SK-N-SH (cell line): ENCODE results near the gene FKBP8. TPM values are rescaled to one million over a fixed set of nuclear protein-coding genes. Genes with fewer than 3 reads are reported as not detected.

Experiments
- CTCF ChIA-PET: fragments of 300-600, 350-600 bp; formaldehyde crosslinking; extraction: SDS; loops from one replicate; lab custom pipeline; 2021; lab: Yijun Ruan, JAX
- POLR2A ChIA-PET: fragments of 350-600 bp; sonication (Branson Sonifier 250); formaldehyde crosslinking; extraction: SDS; loops from one replicate; lab custom pipeline; 2020; ENCODE audit warnings: antibody characterized with exemption, inconsistent platforms; lab: Yijun Ruan, JAX
- DNase-seq: peaks from one replicate; pipeline ENCODE4 v3.0.0; 2012
- H2AFZ ChIP-seq: fragments of 200-600 bp; sonication (generic); 2 replicates; pipeline ENCODE4 v1.8.1; 2016; ENCODE audit warnings: antibody characterized with exemption, mild to moderate bottlenecking, low read depth
- H3F3A ChIP-seq: fragments of 200-600 bp; sonication (generic); replicated peaks from 2 replicates; pipeline ENCODE3; 2016; ENCODE audit warnings: antibody characterized with exemption, mild to moderate bottlenecking; ENCODE audit not compliant: insufficient read depth
- H3K27ac ChIP-seq, 2 experiments: fragments of 200-500 bp in 1 of 2; fragments of 200-600 bp in 1 of 2; sonication (Bioruptor generic) in 1 of 2; sonication (generic), shearing (Covaris generic) in 1 of 2; 2 replicates each; pipeline versions ENCODE4 v1.5.1 to v1.6.1; 2014 to 2016; ENCODE audit warnings: low read depth in 2 of 2, inconsistent platforms in 1 of 2, low read length in 1 of 2, mild to moderate bottlenecking in 1 of 2, mixed read lengths in 1 of 2
- H3K27me3 ChIP-seq: fragments of 200-600 bp; sonication (generic), shearing (Covaris generic); 2 replicates; pipeline ENCODE4 v1.6.1; 2016; ENCODE audit warnings: mixed run types; ENCODE audit not compliant: insufficient read depth
- H3K36me3 ChIP-seq, 2 experiments: fragments of 200-500 bp in 1 of 2; fragments of 200-600 bp in 1 of 2; sonication (Bioruptor generic) in 1 of 2; sonication (generic) in 1 of 2; replicated peaks in 1 of 2; 2 replicates each; pipeline versions ENCODE3 to v1.5.1; 2014 to 2016; ENCODE audit warnings: low read length in 1 of 2, mild to moderate bottlenecking in 1 of 2; ENCODE audit not compliant: insufficient read depth in 2 of 2, control insufficient read depth in 1 of 2
- H3K4me1 ChIP-seq, 2 experiments: fragments of 200-500 bp in 1 of 2; fragments of 200-600 bp in 1 of 2; sonication (Bioruptor generic) in 1 of 2; sonication (generic), shearing (Covaris generic) in 1 of 2; 2 replicates each; pipeline versions ENCODE4 v1.5.1 to v1.6.1; 2014 to 2016; ENCODE audit warnings: low read depth in 1 of 2, low read length in 1 of 2, mixed run types in 1 of 2; ENCODE audit not compliant: insufficient read depth in 2 of 2, control insufficient read depth in 1 of 2
- H3K4me2 ChIP-seq: fragments of 200-600 bp; sonication (generic), shearing (Covaris generic); 2 replicates; pipeline ENCODE4 v1.6.1; 2017; ENCODE audit warnings: mixed run types
- H3K4me3 ChIP-seq, 2 experiments: fragments of 200-500 bp in 1 of 2; fragments of 200-600 bp in 1 of 2; sonication (Bioruptor generic) in 1 of 2; sonication (generic), shearing (Covaris generic) in 1 of 2; 2 replicates each; pipeline versions ENCODE4 v1.5.1 to v1.8.1; 2014 to 2016; ENCODE audit warnings: low read depth in 2 of 2, inconsistent platforms in 1 of 2, low read length in 1 of 2, mild to moderate bottlenecking in 1 of 2, mixed read lengths in 1 of 2, moderate library complexity in 1 of 2
- H3K79me2 ChIP-seq: fragments of 200-600 bp; sonication (generic); 2 replicates; pipeline ENCODE4 v1.8.1; 2017; ENCODE audit warnings: mild to moderate bottlenecking; ENCODE audit not compliant: insufficient read depth
- H3K9ac ChIP-seq: fragments of 200-600 bp; sonication (generic); 2 replicates; pipeline ENCODE4 v1.6.1; 2017; ENCODE audit warnings: mixed run types
- H3K9me2 ChIP-seq: fragments of 200-600 bp; sonication (generic); 2 replicates; pipeline ENCODE4 v1.6.1; 2017; ENCODE audit warnings: mixed run types
- H3K9me3 ChIP-seq: fragments of 200-600 bp; sonication (generic); 2 replicates; pipeline ENCODE4 v1.6.1; 2017; ENCODE audit warnings: mixed run types, mild to moderate bottlenecking, moderate library complexity
- H4K20me1 ChIP-seq: fragments of 200-600 bp; sonication (generic); 2 replicates; pipeline ENCODE4 v1.6.1; 2017; ENCODE audit warnings: mild to moderate bottlenecking, mixed run types; ENCODE audit not compliant: insufficient read depth
- ELF1 ChIP-seq: IDR thresholded peaks from 2 replicates; pipeline ENCODE4 v1.4.0; 2012
- FOSL2 ChIP-seq: IDR thresholded peaks from 2 replicates; pipeline ENCODE4 v1.4.0; 2012; ENCODE audit warnings: low read depth, mild to moderate bottlenecking, moderate library complexity, borderline replicate concordance
- GABPA ChIP-seq: IDR thresholded peaks from 2 replicates; pipeline ENCODE4 v1.4.0; 2012; ENCODE audit warnings: low read depth, mild to moderate bottlenecking
- GATA2 ChIP-seq: sonication (generic); formaldehyde crosslinking; IDR thresholded peaks from 2 replicates; pipeline ENCODE4 v1.5.0; 2020; ENCODE audit warnings: mild to moderate bottlenecking, missing genetic modification reagents
- JUND ChIP-seq: IDR thresholded peaks from 2 replicates; pipeline ENCODE4 v1.4.0; 2012
- MEF2A ChIP-seq: IDR thresholded peaks from 2 replicates; pipeline ENCODE4 v1.4.0; 2012; ENCODE audit warnings: low read depth, borderline replicate concordance
- MXI1 ChIP-seq: IDR thresholded peaks from 2 replicates; pipeline ENCODE4 v1.6.1; 2012; ENCODE audit warnings: mild to moderate bottlenecking, low read depth, low read length, improper control_type of control experiment
- POLR2AphosphoS5 ChIP-seq: IDR thresholded peaks from 2 replicates; pipeline ENCODE4 v1.6.1; 2012; ENCODE audit warnings: low read depth, low read length
- RAD21 ChIP-seq: IDR thresholded peaks from 2 replicates; pipeline ENCODE4 v1.6.1; 2012; ENCODE audit warnings: mild to moderate bottlenecking, low read length
- RCOR1 ChIP-seq: fragments of 150-350 bp; IDR thresholded peaks from 2 replicates; pipeline ENCODE4 v1.6.1; 2017; ENCODE audit warnings: antibody characterized with exemption, low read length
- RFX5 ChIP-seq: IDR thresholded peaks from 2 replicates; pipeline ENCODE4 v1.6.1; 2012; ENCODE audit warnings: mild to moderate bottlenecking, improper control_type of control experiment, low read length
- SIN3A ChIP-seq: IDR thresholded peaks from 2 replicates; pipeline ENCODE4 v1.6.1; 2012; ENCODE audit warnings: low read depth, mild to moderate bottlenecking, low read length, moderate library complexity, borderline replicate concordance
- SMC3 ChIP-seq: IDR thresholded peaks from 2 replicates; pipeline ENCODE4 v1.6.1; 2012; ENCODE audit warnings: low read depth, low read length, improper control_type of control experiment
- TAF1 ChIP-seq: IDR thresholded peaks from 2 replicates; pipeline ENCODE4 v1.6.1; 2012; ENCODE audit warnings: low read depth, mild to moderate bottlenecking, low read length, moderate library complexity, borderline replicate concordance
- TCF12 ChIP-seq: IDR thresholded peaks from 2 replicates; pipeline ENCODE4 v1.4.0; 2012
- TEAD4 ChIP-seq: IDR thresholded peaks from 2 replicates; pipeline ENCODE4 v1.4.0; 2012; ENCODE audit warnings: mild to moderate bottlenecking, borderline replicate concordance; ENCODE audit not compliant: insufficient read depth
- YY1 ChIP-seq: IDR thresholded peaks from 2 replicates; pipeline ENCODE4 v1.4.0; 2012; ENCODE audit warnings: low read depth, mild to moderate bottlenecking
- WGBS: methylation state at CpG from one replicate; pipeline ENCODE4 v1.1.6; 2017; ENCODE audit warnings: low lambda C conversion rate; 5-methylcytosine and 5-hydroxymethylcytosine counted together
- polyA plus RNA-seq, 3 experiments: library from polyadenylated mRNA; depleted of rRNA; stranded (reverse); fragments of >200 nt; gene quantifications; 2 replicates each; pipeline ENCODE4 v1.2.3, GENCODE V29; 2012
- TF ChIP-seq, protein P1 (sequence below): IDR thresholded peaks from 2 replicates; pipeline ENCODE4 v1.4.0; 2012; ENCODE audit warnings: low read depth, borderline replicate concordance
- TF ChIP-seq, protein P2 (sequence below): IDR thresholded peaks from 2 replicates; pipeline ENCODE4 v1.4.0; 2012; ENCODE audit warnings: low read depth
- TF ChIP-seq, protein P3 (sequence below): fragments of 150-350 bp; IDR thresholded peaks from 2 replicates; pipeline ENCODE4 v1.6.1; 2016; ENCODE audit warnings: mild to moderate bottlenecking, low read depth, low read length
- TF ChIP-seq, protein P4 (sequence below): fragments of 200-600 bp; sonication (generic); IDR thresholded peaks from 2 replicates; pipeline ENCODE4 v1.6.1; 2017; ENCODE audit warnings: antibody characterized with exemption, mild to moderate bottlenecking, moderate library complexity
- TF ChIP-seq, protein P5 (sequence below): fragments of 150-350 bp; IDR thresholded peaks from 2 replicates; pipeline ENCODE4 v1.6.1; 2017; ENCODE audit warnings: antibody characterized with exemption, low read length, low read depth, borderline replicate concordance

Gene FKBP8
- polyA plus RNA-seq, 1 of the 3 experiments (the other 2 are of a cell fraction): 273 TPM

DNA sequence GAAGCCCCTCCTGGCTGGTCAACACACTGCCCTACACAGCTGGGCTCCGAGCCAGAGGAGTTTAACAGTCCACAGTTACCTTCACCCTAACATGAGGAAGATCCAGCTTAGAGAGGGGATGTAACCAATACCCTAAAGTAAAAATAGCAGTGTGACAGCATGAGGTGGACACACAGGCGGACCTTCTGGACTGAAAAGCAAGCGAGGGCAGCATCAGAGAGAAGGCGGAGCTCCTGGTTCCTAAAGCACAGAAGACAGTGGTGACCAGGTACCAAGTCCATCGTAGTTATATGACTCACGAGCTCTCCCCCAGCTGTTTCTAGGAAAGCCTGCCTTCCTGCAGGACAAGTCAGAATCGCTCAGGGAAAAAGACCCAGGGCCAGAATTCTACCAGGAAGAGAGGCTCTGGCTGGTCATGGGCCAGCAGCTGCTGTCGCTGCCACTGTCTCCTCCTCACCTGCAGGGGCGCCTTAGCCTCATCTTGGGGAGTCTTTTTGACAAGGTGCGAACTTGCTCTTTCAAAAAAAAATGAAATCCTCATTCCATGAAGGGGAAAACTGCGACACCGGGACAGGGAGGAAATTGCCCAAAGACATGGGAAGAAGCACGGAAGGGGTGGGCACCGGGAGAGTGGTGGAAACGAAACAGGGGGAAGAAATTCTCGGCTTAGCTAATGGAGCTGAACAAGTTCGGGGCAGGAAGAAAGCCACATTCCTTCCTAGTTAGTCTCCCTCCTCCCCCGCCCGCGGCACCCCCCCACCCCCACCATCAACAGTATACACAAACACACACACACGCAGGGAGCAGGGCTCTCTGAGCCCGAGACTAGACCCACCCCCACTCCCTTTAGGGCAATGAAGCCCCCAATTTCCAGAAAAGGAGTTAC is 23.2 kb downstream of the FKBP8 start:
- H4K20me1 ChIP-seq: peaks cover 48% of the 10 kb centered on the region
- peak; percentile 32; the same call in 1 of the 2 replicates for TF ChIP-seq SMC3
- no peak for TF ChIP-seq RFX5
- no peak for TF ChIP-seq MEF2A
- peak; percentile 4; the same call in 1 of the 2 replicates for TF ChIP-seq TCF12
- TF ChIP-seq YY1: no peak
- peak; percentile 56 for TF ChIP-seq RAD21
- TF ChIP-seq TEAD4: no peak
- no peak for TF ChIP-seq POLR2AphosphoS5
- 0 out of 2 replicates have a peak, but pooled peaks have one; percentile 18 for TF ChIP-seq TAF1
- TF ChIP-seq, protein P1, sequence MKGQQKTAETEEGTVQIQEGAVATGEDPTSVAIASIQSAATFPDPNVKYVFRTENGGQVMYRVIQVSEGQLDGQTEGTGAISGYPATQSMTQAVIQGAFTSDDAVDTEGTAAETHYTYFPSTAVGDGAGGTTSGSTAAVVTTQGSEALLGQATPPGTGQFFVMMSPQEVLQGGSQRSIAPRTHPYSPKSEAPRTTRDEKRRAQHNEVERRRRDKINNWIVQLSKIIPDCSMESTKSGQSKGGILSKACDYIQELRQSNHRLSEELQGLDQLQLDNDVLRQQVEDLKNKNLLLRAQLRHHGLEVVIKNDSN: no peak
- TF ChIP-seq, protein P2, sequence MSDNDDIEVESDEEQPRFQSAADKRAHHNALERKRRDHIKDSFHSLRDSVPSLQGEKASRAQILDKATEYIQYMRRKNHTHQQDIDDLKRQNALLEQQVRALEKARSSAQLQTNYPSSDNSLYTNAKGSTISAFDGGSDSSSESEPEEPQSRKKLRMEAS: peak; percentile 65; the same call in 1 of the 2 replicates
- peak; percentile 37; the same call in 1 of the 2 replicates for TF ChIP-seq FOSL2
- peak; percentile 46; the same call in 1 of the 2 replicates for TF ChIP-seq MXI1
- TF ChIP-seq RCOR1: no peak
- TF ChIP-seq JUND: no peak; the same call in 1 of the 2 replicates
- TF ChIP-seq, protein P3, sequence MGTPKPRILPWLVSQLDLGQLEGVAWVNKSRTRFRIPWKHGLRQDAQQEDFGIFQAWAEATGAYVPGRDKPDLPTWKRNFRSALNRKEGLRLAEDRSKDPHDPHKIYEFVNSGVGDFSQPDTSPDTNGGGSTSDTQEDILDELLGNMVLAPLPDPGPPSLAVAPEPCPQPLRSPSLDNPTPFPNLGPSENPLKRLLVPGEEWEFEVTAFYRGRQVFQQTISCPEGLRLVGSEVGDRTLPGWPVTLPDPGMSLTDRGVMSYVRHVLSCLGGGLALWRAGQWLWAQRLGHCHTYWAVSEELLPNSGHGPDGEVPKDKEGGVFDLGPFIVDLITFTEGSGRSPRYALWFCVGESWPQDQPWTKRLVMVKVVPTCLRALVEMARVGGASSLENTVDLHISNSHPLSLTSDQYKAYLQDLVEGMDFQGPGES: no peak
- TF ChIP-seq, protein P4, sequence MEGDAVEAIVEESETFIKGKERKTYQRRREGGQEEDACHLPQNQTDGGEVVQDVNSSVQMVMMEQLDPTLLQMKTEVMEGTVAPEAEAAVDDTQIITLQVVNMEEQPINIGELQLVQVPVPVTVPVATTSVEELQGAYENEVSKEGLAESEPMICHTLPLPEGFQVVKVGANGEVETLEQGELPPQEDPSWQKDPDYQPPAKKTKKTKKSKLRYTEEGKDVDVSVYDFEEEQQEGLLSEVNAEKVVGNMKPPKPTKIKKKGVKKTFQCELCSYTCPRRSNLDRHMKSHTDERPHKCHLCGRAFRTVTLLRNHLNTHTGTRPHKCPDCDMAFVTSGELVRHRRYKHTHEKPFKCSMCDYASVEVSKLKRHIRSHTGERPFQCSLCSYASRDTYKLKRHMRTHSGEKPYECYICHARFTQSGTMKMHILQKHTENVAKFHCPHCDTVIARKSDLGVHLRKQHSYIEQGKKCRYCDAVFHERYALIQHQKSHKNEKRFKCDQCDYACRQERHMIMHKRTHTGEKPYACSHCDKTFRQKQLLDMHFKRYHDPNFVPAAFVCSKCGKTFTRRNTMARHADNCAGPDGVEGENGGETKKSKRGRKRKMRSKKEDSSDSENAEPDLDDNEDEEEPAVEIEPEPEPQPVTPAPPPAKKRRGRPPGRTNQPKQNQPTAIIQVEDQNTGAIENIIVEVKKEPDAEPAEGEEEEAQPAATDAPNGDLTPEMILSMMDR: peak; percentile 72
- TF ChIP-seq SIN3A: peak; percentile 76
- TF ChIP-seq ELF1: 0 out of 2 replicates have a peak, but pooled peaks have one; percentile 23
- TF ChIP-seq, protein P5, sequence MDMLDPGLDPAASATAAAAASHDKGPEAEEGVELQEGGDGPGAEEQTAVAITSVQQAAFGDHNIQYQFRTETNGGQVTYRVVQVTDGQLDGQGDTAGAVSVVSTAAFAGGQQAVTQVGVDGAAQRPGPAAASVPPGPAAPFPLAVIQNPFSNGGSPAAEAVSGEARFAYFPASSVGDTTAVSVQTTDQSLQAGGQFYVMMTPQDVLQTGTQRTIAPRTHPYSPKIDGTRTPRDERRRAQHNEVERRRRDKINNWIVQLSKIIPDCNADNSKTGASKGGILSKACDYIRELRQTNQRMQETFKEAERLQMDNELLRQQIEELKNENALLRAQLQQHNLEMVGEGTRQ: no peak
- no peak for TF ChIP-seq GATA2 (CRISPR knock-in tag)
- no peak for TF ChIP-seq GABPA
- peak overlapping the region; percentile 75 for H2AFZ ChIP-seq
- no peaks in the 10 kb centered on the region for H3K36me3 ChIP-seq
- peaks cover 4 to 11% of the 10 kb centered on the region in 2 experiments; a peak in 1 of 4 replicates for H3K4me1 ChIP-seq
- H3K4me3 ChIP-seq: peak overlapping the region; percentile 73 to 97
- H3K79me2 ChIP-seq: peaks cover 64% of the 10 kb centered on the region
- 10% methylated on average over 22 of the region's 22 CpGs for WGBS
- ChIA-PET POLR2A (interaction anchor here (0.8 to 1.0 kb wide), 4 partner anchors 10 to 38 kb away, joined by 3 read pairs; partner anchors contain the start of gene KXD1), CTCF (interaction anchor here (0.6 to 5.7 kb wide), 27 partner anchors 9 to 426 kb away, joined by 3 to 58 read pairs (median 6); partner anchors contain the start of genes FKBP8, REX1BD and TMEM59L)
- no peaks in the 10 kb centered on the region for H3K9me3 ChIP-seq
- H3K9me2 ChIP-seq: no peaks in the 10 kb centered on the region
- peak overlapping the region; percentile 96 for H3K9ac ChIP-seq
- H3K27ac ChIP-seq: peak overlapping the region; percentile 53 to 95
- H3K27me3 ChIP-seq: no peaks in the 10 kb centered on the region
- H3K4me2 ChIP-seq: peak overlapping the region; percentile 96
- H3F3A ChIP-seq: peaks cover 17% of the 10 kb centered on the region
- DNase-seq: peak; percentile 62
